GM20000 (cell line): ENCODE results near the gene CELF2.
A peak's percentile ranks its signal among the peaks of the same experiment; 100 is the strongest.

Source experiments
- DNase-seq: peaks from one replicate; pipeline ENCODE4 v3.0.0; 2012; ENCODE audit warnings: low spot score
- TF ChIP-seq, protein P1 (sequence below): IDR thresholded peaks from 2 replicates; pipeline ENCODE4 v1.5.1; 2012; ENCODE audit warnings: mild to moderate bottlenecking, control low read depth; ENCODE audit errors: extremely low read depth, missing control alignments

CELF2 gene

DNA sequence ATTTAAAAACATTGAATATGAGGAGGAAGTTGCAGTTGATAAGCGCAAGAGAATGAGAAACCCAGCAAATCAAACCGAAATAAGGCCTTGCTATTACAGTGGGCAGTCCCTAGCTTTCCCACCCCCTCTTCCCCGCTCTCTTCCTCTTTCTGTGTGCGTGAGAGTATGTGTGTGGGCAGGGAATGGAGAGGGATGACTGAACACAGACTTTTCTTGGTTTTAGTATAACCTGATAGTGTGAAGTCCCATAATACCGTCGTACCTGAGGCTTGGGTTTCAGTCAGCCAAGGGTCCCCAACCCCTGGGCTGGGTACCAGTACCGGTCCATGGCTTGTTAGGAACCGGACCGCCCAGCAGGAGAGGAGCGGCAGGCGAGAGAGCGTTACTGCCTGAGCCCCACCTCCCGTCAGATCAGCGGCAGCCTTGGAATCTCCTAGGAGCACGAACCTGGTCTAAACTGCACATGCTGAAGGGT, 255.3 kb downstream of the CELF2 start:
- TF ChIP-seq, protein P1, sequence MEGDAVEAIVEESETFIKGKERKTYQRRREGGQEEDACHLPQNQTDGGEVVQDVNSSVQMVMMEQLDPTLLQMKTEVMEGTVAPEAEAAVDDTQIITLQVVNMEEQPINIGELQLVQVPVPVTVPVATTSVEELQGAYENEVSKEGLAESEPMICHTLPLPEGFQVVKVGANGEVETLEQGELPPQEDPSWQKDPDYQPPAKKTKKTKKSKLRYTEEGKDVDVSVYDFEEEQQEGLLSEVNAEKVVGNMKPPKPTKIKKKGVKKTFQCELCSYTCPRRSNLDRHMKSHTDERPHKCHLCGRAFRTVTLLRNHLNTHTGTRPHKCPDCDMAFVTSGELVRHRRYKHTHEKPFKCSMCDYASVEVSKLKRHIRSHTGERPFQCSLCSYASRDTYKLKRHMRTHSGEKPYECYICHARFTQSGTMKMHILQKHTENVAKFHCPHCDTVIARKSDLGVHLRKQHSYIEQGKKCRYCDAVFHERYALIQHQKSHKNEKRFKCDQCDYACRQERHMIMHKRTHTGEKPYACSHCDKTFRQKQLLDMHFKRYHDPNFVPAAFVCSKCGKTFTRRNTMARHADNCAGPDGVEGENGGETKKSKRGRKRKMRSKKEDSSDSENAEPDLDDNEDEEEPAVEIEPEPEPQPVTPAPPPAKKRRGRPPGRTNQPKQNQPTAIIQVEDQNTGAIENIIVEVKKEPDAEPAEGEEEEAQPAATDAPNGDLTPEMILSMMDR, result no peak
- DNase-seq, result peak; percentile 52

DNA sequence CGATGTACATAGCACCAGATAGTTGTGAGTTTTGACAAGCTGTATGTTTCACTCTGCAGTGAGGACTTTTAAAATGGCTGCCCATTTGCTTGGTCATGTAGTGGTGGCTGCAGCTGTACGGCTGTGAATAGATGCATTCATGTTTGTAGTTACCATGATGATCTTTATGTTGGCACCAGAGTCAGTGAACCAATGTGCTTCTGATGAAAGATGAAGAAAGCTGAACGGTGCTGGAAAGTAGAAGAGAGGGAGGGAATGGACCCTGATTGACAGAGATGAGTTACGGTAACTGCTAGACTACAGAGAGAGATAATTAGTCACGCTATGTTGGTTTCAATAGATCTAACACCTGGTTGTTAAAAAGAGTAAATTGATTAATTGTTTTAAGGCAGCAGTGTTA, 256.8 kb downstream of the CELF2 start:
- TF ChIP-seq, protein P1, result no peak
- DNase-seq, result no peak

DNA sequence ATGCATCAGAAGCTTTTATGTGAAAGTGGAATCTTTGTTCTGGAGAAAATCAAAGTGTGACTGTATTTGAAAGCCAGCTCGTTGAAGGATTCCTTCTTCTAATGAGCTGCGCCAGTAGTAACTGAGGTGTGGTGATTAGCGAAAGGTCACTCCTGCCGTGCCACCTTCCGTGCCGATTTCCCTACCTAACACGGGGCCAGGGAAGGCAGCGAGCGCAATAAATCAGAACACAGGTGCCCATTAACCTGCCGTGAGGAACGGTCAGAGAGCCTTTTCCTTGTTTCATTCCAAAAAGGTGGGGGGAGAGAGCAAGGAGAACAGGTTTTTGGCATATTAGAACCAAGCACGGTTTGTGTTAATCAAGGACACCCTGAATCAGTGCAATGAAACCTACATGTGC, 258.0 kb downstream of the CELF2 start:
- TF ChIP-seq, protein P1, result no peak
- no peak for DNase-seq

DNA sequence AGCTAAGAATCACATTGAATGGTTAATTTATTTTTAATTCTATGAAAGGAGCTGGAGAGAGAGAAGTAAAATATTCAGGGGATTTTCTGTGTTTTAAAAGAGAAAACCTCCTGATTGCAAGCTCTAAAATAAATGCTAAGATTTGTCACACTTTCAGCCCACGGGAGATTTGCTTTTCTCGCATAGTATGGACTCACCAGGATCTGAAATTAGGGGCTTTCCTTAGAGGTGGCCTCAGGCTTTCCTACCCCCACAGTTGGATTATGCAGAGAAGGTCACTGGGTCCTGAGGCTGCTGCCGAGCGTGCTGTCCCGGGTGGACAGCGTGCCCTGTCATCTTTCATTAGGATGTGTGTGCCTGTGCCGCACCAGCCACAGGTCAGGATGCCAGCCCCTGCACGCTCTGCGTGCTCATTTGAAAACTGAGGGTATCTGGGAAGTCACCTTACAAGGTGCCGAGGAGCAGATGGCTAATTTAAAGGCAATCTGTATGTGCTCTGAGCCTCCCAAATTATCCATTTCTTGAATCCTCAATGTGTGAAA, 258.8 kb downstream of the CELF2 start:
- TF ChIP-seq, protein P1, result no peak
- no peak for DNase-seq

DNA sequence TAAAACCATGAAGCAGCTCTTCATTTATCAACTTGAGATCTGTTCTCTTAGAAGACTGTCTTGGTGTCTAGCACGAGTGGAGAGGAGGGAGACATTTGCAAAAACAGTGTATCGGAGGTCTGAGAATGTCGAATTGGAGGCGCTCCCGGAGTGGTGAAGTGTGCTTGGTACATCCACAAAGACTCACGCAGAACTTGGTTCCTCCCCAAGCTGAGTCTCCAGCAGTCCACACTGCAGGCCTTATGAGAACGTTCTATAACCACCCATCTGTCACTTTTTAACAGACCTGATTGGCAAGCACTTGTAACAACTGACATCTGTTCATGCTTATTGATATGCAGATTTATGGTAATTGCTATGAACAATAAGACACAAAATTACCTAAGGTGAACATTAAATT, 261.6 kb downstream of the CELF2 start:
- TF ChIP-seq, protein P1, result no peak

DNA sequence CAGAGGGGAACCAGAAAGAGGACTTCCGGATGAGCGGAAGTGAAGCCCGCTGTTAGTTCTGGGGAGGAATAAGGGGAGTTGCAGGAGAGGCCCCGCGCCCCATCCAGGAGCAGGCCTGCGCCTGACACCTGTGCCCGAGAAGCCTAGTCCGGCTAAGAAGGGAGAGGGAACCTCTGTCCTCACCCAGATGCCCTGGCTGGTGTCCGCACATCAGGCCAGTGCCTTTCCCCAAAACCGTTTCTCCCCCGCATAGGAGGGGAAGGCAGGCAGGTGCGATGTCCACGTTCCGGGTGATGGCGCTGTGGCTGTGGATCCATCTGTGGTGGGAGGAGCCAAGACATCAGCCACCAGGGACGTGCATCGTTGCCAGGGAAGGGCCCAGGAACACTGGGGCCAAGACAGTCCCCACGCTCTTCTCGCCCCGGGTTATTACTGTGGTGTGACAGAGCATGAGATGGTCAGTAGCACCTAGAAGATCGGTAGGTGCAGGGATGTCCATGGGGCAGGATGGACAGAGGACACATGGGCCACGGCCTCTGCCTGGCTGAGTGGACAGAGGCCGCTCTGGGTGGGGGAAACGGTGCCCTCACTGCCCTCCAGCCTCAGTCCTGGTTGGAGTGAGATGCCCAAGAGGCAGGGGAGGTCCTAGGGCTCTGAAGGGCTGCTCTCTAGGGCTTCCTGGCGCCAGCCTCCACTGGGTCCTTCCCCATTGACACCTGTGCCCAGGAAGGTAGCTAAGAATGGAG, 262.7 kb downstream of the CELF2 start:
- TF ChIP-seq, protein P1, result no peak
- no peak for DNase-seq

More for the DNA sequence above, 261.6 kb downstream of the CELF2 start:
- DNase-seq, result no peak

DNA sequence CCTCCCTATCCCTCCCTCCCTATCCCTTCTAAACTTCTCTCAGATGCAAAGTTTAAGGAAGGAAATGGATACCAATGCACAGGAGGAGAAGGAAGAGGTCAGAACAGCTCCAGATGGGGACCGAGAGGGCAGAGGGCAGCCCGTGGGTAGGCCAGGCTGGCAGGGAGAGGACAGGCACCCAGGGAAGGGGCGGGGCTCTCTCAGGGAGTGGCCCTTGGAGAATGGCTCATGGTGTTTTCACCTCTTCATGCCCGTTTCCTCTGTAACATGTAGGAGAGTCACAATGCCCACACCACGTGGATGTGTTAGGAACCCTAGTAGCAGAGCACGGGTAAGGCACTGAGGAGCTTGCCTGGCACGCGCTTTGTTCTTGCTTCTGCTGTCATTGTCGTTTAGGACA, 264.5 kb downstream of the CELF2 start:
- DNase-seq, result no peak
- TF ChIP-seq, protein P1, result no peak
